Activated CD8-positive, alpha-beta memory T cell treated with anti-CD3 and anti-CD28 coated beads for 4 hours (primary cell): ENCODE measurements around the gene PCDHGA2.
"Not testable (repeated sequence)": the region's sequence is repeated elsewhere in the genome, so short reads cannot be mapped to it uniquely, and the experiment has no call there.

Experiments used
- DNase-seq, 2 donors: peaks; one replicate each; pipeline ENCODE4 v3.0.0-alpha.2; 2020; ENCODE audit warnings: low read depth in 2 of 2

Gene PCDHGA2

GRCh38 chr5:141382469-141383294 is 44.1 kb downstream of the PCDHGA2 start, which contains the start of gene PCDHGA7:
Gene PCDHGA7 (plus strand): TSS chr5:141382742. CDS start chr5:141382900, 158 bp downstream.
- no peak for DNase-seq

DNA sequence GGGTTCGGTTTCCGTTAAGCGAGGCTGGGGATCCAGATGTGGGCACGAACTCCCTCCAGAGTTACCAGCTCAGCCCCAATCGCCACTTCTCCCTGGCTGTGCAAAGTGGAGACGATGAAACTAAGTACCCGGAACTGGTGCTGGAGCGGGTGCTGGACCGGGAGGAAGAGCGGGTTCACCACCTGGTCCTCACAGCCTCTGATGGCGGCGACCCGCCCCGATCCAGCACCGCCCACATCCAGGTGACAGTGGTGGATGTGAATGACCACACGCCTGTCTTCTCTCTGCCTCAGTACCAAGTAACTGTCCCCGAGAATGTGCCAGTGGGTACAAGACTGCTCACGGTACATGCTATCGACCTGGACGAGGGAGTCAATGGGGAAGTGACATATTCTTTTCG is 44.8 kb downstream of the PCDHGA2 start:
- no peak for DNase-seq

- DNase-seq, result no peak
These were observed 46.1 kb downstream of the PCDHGA2 start for GRCh38 chr5:141384471-141385267.

GRCh38 chr5:141387557-141388311 is 49.2 kb downstream of the PCDHGA2 start, which contains the start of gene PCDHGB4:
Gene PCDHGB4 (plus strand): TSS chr5:141387698. CDS start chr5:141387885, 187 bp downstream.
- DNase-seq, result not testable (repeated sequence)

- no peak for DNase-seq
These were observed 50.1 kb downstream of the PCDHGA2 start for GRCh38 chr5:141388661-141389060.

DNA sequence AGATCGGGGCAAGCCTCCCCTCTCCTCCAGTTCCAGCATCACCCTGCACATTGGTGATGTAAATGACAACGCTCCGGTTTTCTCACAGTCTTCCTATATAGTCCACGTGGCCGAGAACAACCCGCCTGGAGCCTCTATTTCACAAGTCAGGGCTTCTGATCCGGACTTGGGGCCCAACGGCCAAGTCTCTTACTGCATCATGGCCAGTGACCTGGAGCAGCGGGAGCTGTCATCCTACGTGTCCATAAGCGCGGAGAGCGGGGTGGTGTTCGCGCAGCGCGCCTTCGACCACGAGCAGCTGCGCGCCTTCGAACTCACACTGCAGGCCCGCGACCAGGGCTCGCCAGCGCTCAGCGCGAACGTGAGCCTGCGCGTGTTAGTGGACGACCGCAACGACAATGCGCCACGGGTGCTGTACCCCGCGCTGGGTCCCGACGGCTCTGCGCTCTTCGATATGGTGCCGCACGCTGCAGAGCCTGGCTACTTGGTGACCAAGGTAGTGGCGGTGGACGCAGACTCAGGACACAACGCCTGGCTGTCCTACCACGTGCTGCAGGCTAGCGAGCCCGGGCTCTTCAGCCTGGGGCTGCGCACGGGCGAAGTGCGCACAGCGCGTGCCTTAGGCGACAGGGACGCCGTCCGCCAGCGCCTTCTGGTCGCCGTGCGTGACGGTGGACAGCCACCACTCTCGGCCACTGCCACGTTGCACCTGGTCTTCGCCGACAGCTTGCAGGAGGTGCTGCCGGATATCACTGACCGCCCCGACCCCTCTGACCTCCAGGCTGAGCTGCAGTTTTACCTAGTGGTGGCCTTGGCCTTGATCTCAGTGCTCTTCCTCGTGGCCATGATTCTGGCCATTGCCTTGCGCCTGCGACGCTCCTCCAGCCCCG is 50.8 kb downstream of the PCDHGA2 start:
- no peak for DNase-seq

DNA sequence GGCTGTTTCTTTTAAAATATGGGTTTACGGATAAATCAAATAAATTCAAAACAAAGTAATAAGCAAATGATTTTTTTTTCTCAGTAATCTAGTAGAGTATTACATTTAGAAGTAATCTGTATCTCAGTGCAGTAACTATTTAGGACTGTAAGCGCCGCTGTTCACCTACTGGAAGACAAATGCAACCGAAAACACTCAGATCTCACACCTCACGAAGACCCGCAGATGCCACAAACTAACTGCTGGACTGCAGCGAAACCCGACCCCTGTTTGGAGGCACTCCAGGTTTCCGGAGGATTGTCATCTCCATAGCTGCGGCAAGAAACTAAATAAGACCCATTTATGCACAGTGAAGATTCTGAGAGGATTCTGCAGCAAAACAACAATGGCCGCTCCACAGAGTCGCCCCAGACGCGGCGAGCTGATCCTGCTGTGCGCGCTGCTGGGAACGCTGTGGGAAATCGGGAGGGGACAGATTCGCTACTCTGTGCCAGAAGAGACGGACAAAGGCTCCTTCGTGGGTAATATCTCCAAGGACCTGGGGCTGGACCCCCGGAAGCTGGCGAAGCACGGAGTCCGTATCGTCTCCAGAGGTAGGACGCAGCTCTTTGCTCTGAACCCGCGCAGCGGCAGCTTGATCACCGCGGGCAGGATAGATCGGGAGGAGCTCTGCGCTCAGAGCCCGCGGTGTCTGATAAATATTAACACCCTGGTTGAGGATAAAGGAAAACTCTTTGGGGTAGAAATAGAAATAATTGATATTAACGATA is 54.1 kb downstream of the PCDHGA2 start, which contains the start of gene PCDHGA8:
TSS of gene PCDHGA8 (plus strand) at position 205 of the 770 bp plus-strand sequence. CDS start at position 386, 181 bp downstream.
- no peak for DNase-seq
